Measurements from ENCODE around the gene ATP6V1C2. TPM values are rescaled to one million over a fixed set of nuclear protein-coding genes. Genes with fewer than 3 reads are reported as not detected.

ATP6V1C2 gene
- under 0.01 TPM in 1 of 2 replicates, not detected in the other for total RNA-seq

GRCh38 chr2:10721396-10722251 lies at the start of gene ATP6V1C2:
Gene ATP6V1C2 (plus strand): TSS chr2:10721630. CDS start chr2:10722850, 1,220 bp downstream.

DNA sequence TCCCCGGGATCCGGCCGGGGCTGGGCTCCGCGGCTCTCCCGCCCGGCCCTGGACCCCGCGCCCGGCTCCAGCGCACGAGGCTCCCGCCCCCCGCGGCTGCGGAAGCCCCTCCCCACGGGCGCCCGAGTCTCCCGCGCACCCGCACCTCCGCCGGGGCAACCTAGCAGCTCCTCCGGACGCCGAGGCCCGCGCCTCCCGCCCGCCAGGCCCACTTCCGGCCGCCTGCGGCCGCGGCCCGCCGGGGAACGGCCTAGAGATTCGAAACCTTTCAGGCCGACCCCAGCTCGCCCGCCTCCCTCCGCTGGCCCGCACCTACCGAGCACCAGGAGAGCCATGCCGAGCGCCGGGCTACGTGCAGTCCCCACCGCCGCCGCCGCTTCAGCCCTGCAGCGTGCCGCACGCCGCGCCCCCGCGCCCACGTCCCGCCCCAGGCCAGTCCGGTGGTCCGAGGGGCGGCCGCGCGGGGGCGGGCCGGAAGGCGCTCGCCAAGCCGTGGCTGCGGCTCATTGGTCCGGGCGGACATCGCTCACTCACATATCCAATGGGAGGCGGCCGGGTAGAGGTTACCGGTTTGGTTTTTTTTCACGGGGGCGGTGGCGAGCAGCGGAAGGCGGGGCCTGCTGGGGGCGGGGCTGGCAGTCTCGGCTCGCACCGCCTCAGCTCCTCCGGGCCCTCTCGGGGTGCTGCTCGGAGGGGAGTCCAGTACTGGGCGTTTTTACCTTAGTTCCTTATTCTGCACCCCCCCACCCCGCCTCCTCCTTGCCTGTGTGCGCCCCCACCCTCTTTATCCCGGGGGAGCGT lies 91.1 kb downstream of the ATP6V1C2 start, which contains the start of gene PDIA6:
TSS of gene PDIA6 (minus strand) at position 424 of the 801 bp plus-strand sequence. CDS start at position 335, 89 bp downstream.

Other genes with a start within 250 kb of the ATP6V1C2 start
- gene NOL10, start 31.7 kb upstream of the ATP6V1C2 start, total RNA-seq = 31.6 and 52.0 TPM in 2 replicates
- 526 and 682 TPM in 2 replicates for gene PDIA6, start 91.2 kb downstream of the ATP6V1C2 start, total RNA-seq
- gene KCNF1, start 190.3 kb downstream of the ATP6V1C2 start, total RNA-seq = under 0.01 TPM in 1 of 2 replicates, not detected in the other

All from regular cardiac myocyte (primary cell).